GM19438 (cell line): ENCODE data around the gene RXFP3.
"Not testable (repeated sequence)": the region's sequence is repeated elsewhere in the genome, so short reads cannot be mapped to it uniquely, and the experiment has no call there.

Experiments
- ATAC-seq: cut with Tn5 transposase; IDR thresholded peaks from one replicate; pipeline ENCODE4 v1.9.1; 2021; ENCODE audit warnings: low read depth; ENCODE audit not compliant: unreplicated experiment

Gene RXFP3, protein sequence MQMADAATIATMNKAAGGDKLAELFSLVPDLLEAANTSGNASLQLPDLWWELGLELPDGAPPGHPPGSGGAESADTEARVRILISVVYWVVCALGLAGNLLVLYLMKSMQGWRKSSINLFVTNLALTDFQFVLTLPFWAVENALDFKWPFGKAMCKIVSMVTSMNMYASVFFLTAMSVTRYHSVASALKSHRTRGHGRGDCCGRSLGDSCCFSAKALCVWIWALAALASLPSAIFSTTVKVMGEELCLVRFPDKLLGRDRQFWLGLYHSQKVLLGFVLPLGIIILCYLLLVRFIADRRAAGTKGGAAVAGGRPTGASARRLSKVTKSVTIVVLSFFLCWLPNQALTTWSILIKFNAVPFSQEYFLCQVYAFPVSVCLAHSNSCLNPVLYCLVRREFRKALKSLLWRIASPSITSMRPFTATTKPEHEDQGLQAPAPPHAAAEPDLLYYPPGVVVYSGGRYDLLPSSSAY

DNA sequence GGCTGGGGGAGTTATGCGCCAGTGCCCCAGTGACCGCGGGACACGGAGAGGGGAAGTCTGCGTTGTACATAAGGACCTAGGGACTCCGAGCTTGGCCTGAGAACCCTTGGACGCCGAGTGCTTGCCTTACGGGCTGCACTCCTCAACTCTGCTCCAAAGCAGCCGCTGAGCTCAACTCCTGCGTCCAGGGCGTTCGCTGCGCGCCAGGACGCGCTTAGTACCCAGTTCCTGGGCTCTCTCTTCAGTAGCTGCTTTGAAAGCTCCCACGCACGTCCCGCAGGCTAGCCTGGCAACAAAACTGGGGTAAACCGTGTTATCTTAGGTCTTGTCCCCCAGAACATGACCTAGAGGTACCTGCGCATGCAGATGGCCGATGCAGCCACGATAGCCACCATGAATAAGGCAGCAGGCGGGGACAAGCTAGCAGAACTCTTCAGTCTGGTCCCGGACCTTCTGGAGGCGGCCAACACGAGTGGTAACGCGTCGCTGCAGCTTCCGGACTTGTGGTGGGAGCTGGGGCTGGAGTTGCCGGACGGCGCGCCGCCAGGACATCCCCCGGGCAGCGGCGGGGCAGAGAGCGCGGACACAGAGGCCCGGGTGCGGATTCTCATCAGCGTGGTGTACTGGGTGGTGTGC, at the start of gene RXFP3:
TSS of gene RXFP3 (plus strand) at position 6 of the 636 bp plus-strand sequence. CDS start at position 361, 355 bp downstream.
- ATAC-seq: no peak

DNA sequence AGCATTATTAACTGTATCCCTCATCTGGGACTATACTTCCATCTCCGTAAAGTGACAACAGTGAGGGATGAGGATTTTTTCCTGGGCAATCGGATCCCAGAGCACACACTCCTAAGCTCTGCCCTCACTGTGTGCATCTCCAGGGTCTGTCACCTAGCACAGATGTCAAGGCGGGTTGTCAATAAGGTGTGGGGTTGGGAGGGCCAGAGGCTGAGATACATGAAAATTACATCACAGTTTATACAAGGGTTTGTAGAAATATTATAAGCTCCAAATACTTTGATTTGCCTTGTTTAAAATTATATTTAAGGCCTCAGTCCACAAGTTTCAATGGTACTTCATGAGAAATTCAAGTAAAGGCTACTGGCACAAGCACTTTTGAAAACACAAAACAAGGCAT, 48.9 kb upstream of the RXFP3 start:
- no peak for ATAC-seq

DNA sequence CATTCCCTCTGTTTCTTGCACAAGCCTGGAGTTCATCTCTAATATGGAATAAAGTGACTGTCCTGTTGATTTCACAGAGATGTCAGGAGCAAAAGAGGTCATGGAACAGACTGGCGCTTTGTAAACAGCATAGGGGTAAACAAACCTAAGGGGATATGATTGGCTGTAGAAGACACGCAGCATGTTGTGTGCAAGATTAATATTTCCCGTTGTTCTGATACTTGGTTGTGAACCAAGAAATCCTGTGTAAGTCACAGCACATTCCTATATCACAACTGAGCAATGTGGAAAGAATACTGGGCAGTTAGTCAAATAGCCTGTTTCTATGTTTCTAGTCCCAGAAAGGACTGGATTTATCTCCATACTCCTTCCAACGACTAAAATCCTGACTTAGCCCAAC, 47.6 kb upstream of the RXFP3 start:
- no peak for ATAC-seq

DNA sequence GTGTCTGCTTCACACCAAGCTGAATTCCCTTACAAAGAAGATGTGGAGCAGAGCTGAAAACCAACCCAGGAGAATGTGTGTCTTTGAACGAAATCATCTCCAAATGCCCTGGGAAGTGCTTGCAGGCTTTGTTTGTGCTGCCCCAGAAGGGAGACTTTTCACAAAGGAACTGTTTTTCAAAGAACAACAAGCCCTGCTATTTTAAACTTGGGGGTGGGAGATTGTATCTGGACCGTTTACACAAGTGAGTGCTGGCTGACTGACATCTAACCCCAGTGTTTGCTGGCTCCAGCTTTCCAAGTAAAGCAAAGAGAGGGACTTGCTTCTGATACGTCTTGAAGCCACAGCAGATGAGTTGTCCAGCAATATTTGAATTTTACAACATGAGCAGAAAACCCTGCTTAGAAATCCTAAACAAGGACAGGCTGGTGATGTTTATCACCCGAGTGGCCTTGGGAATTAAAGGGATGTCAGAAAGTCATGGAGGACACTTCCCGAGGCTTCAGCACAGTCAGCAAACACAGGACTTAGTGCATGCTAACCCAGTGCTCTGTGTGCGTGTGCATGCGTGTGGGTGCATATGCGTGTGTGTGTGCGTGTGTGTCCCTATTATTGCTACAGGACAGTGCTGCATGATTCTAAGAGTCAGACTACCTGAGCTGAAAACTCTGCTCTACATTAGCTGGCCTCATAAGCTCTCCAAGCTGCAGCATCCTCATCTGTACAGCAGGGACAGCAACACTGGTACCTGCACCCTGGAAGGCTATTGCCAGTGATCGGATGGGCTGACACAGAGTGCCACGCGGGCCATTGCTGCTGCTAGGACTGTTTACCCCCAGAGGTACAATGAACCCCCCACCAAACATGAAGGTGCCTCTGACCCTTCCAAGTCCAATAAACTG, 45.8 kb upstream of the RXFP3 start:
- no peak for ATAC-seq

DNA sequence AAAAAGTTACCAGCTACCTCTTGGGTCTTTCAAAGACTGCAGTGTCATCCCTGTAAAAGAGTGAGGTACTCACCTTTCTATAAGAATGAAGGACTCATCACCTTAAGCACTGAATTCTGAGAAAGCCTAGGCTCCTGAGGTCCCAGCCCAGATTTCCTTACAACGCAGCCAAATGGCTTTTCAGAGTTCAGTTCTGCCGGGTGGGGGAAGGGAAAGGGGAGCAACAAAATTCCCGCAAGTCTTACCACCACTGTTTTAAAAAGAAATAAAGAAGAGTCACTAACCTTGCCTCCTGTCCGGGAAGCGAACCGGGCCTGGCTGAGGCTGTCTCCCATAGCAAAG, 44.8 kb upstream of the RXFP3 start:
- no peak for ATAC-seq

DNA sequence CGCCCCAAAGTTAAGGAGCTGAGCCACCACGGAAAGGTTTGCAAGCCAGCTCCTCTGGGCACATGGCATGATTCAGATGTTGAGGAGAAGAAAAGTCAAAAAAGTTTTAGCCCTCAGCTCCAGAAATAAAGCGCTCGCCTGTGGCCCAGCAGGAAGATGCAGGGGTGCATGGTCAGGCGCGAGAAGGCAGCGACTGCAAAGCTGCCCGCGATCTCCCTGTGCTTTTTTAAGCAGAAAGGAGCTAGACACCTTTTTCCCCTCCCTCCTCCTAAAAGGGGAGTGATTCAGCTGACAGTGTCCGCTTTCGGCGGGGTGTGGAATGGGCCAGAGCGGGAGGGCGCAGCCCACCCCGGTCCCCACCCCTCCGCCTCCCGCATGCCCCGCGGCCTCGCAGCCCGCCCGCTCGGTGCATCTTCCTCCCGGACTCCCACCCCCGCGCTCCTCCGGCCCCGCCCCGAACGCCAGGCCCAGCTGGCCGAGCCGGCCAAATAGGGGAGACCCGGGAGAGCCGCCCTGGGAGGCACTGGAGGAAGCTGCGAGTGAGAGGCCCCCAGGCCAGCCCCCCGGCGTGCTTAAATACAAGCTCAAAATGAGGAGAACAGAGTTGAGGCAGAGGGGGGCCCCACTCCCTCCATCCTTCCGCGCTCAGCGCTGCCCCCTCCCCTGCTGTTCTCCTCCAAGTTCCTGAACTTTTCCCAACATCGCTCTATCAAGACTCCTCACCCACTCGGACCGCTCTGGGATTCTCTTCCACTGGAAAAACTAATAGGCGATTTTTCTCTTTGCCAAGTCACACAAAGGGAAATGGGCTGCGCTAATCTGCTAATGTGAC, 44.2 kb upstream of the RXFP3 start, which contains the start of gene ADAMTS12:
TSS of gene ADAMTS12 (minus strand) at position 203 of the 832 bp plus-strand sequence. CDS start at position 69, 134 bp downstream.
- ATAC-seq: peak; percentile 41

DNA sequence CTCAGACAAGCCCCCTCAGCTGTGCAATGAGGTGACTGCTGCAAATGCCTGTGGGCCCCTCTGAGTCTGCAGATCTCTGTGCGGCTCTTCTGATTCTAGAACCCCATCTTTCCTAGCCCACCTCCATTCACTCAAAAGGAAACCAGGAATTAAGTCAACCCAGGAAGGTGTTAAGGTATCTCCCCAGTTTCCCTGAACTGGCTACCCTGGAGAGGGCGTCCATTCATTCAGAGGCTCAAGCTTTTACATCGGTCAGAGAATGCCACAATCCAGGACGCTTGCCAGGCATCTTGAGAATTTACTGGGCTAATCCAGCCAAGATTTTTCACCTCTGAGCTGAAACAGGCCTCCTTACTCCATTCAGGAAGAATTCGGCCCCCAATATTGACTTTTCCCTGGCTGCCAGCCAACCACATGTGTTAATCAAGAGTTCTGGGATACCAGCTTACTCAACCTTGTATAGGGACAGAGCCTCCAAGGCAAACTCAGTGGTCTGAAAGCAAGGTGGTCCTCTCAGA, 43.5 kb upstream of the RXFP3 start:
- no peak for ATAC-seq

DNA sequence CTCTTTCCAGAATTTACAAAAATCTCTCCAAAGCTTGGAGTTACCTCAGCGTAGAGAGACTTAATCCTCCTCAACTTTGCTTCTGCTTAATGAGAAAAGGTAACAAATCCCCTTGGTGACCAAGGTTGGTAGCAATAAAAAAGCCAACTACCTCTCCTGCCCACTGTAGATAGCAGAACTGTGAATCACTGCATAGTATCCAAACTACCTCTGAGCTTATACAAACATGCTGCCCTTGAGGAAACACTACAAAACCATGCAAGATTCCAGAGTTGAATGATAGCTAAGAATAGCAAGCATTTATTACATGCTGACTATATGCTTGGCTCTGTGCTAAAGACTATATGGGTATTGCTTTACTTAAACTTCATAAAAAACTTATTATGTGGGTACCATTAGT, 41.6 kb upstream of the RXFP3 start:
- ATAC-seq: no peak

DNA sequence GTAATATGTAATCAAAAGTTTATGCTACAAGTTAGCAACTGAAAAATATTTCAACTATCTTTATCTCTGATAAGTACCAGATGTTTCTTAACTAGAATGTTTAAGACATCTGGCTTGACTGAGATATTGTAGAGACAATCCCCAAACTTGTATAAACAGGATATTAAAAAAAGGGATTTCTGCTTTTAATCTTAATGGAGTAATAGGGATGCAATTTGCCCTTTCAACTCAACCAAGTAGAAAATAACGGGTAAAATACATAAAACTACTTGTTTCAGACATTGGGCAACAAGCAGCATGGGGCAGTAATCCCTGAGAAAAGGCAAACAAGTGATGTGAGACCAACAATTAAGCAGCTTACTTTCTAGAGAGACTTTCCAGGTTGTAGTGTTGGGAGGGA, 35.0 kb upstream of the RXFP3 start:
- ATAC-seq: no peak

DNA sequence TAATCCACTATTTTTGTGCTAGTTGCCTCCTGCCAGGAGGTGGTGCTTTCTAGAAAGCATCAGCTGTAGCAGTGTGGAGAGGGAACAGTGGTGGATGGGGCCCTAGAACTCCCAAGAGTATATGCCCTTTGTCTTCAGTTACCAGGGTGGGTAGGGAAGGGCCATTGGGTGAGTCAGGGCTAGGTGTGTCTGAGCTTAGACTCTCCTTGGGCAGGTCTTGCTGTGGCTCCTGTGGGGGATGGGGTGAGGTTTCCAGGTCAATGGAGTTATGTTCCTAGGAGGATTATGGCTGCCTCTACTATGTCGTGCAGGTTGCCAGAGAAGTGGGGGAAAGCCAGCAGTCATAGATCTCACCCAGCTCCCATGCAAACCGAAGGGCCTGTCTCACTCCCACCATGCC, 33.1 kb upstream of the RXFP3 start:
- ATAC-seq: no peak

DNA sequence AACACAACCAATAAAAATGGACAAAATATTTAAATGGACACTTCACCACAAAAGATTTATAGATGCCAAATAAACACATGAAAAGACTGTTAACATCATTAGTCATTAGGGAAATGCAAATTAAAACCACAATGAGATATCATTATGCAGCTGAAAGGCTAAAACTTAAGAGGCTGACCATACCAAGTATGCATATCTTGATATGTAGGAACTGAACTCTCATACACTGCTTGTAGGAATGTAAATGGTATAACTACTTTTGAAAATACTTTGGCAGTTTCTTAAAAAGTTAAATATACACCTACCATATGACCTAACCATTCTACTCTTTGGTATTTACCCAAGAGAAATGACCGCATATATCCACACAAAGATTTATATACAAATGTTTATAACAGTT, 30.8 kb upstream of the RXFP3 start:
- ATAC-seq: no peak

DNA sequence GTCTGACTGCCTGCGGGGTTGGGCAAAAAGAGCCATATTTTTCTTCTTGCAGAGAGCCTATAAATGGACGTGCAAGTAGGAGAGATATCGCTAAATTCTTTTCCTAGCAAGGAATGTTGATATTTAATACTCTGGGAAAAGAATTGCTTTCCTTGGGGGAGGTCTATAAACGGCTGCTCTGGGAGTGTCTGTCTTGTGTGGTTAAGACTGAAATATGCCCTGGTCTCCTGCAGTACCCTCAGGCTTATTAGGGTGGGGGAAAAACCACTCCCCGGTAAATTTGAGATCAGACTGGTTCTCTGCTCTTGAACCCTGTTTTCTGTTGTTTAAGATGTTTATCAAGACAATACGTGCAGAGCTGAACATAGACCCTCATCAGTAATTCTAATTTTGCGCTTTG, 29.9 kb upstream of the RXFP3 start:
- not testable (repeated sequence) for ATAC-seq

DNA sequence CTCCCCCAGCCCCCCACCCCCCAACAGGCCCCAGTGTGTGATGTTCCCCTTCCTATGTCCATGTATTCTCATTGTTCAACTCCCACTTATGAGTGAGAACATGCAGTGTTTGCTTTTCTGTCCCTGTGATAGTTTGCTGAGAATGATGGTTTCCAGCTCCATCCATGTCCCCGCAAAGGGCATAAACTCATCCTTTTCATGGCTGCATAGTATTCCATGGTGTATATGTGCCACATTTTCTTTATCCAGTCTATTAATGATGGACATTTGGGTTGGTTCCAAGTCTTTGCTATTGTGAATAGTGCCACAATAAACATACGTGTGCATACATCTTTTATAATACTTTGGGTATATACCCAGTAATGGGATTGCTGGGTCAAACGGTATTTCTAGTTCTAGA, 21.3 kb upstream of the RXFP3 start:
- ATAC-seq: not testable (repeated sequence)

DNA sequence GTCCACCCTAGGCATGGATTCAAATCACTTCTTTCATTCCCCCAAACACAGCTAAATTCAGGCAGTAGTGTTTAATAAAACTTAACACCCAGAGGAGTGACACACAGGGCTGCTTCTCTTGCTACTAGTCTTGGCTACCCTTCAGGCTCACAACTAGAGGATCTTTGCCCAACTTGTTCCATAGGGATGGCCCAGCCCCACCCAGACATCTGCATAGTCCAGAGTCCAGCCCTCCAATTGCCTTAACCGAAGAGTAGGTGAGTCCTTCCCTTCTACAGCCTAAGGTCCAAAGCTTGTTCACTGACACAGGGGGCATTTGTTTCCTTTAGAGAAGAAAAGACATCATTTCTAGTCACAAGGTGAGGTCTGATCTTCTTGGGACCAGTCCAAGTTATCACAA, 15.2 kb upstream of the RXFP3 start:
- ATAC-seq: no peak

DNA sequence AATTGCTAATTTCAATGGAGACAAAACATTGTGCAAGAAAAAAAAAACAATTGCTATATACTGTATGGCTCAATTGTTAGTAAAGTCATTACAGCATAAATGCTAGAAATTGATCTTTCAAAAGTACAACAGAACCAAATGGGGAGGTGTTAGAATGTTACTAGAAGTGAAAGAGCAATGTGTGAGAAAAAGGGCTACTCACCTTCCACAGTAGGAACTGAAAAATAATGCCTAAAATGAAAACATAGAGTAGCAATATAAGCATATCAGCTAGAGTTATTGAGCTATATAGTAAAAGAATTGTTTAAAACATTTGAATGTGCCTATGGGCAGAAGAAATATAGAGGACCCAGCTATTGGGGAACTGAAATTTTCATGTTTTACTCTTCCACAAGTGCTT, 10.9 kb upstream of the RXFP3 start:
- no peak for ATAC-seq

DNA sequence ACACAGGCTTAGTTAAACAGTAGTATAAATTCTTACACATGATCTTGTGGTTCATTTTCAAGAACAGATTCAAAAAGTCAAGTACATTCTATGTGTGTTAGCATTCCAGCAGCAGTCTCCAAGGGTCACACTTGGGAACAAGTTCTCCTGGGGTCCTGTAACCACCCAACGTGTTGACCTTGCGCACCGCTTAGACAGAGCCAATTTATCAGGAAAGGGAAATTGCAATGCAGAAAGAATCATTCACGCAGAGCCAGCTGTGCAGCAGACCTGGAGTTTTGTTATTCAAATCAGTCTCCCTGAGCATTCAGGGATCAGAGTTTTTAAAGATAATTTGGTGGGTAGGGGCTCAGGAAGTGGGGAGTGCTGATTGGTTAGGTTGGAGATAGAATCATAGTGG, 8.5 kb upstream of the RXFP3 start:
- no peak for ATAC-seq

DNA sequence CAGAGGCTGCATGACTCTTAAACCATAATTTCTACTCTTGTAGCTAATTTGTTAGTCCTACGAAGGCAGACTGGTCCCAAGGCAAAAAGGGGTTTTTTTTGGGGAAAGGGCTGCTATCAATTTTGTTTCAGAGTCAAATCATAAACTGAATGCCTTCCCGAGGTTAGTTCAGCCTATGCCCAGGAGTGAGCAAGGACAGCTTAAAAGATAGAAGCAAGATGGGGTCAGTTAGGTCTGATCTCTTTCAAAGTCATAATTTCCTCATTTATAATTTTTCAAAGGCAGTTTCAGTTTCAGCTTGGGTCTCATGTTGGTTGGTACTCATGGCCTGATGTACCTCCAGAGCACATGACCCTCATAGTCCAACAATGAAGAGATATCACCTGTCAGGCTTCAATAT, 7.9 kb upstream of the RXFP3 start:
- ATAC-seq: no peak

DNA sequence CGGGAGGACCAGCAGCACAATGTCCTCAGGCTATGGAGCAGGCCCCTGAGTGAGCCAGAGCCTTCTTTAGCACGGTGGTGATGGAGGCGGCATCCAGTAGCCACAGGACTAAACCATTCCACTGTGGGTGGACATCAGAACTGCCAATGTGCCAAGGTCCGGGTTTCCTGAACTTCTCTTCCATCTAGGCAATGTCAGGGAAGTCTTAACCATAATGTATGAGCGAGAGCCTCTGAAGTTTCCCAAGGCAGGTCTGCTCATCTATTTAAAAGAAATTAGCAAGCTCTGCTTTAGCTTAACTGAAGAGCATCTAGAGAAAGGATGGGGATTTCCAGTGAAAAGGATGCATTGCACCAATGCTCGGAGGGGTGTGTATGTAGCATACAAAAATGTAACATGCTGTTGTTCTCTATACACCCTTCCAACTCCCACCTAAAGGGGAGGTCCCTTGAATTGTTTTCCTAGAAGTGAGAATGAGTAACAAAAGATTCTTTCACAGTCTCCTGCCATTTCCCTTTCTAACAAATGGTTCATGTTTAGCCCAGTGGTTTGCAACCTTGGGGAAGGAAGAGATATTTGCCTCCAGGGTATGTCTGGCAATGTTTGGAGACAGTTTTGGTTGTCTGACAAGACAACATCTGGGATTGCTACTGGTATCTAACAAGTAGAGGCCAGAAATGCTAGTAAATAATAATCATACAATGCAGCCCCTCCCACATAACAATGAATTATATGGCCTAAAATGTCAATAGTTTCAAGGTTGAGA, 6.1 kb upstream of the RXFP3 start:
- ATAC-seq: no peak

DNA sequence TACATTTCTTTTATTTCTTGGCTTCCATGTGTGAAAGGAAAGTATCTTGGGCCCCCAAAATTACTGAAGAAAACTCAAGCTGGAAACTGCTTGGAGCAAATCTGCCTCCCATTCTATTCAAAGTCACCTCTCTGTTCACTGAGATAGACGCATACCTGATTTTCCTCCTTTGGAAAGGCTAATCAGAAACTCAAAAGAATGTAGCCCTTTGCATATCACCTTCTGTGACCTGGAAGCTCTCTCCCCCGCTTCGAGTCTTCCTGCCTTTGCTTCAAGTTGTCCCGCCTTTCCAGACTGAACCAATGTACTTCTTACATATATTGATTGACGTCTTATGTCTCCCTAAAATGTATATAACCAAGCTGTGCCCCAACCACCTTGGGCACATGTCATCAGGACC, 5.0 kb upstream of the RXFP3 start:
- ATAC-seq: no peak
